Measurements from ENCODE around the gene SNX5. TPM values are rescaled to one million over a fixed set of nuclear protein-coding genes. Genes with fewer than 3 reads are reported as not detected.

SNX5 gene
- total RNA-seq, 1 donor from 2014 or later = 90.7 TPM

- no peak for DNase-seq (ENCODE audit: low spot score)
These were observed 52.1 kb downstream of the SNX5 start for GRCh38 chr20:17916433-17916891.

- no peak for DNase-seq (ENCODE audit: low spot score)
These were observed 53.6 kb downstream of the SNX5 start for GRCh38 chr20:17914957-17915356.

- no peak for DNase-seq (ENCODE audit: low spot score)
These were observed 55.7 kb downstream of the SNX5 start for GRCh38 chr20:17912916-17913315.

- no peak for DNase-seq (ENCODE audit: low spot score)
These were observed 56.7 kb downstream of the SNX5 start for GRCh38 chr20:17911927-17912326.

- DNase-seq (ENCODE audit: low spot score) = no peak
These were observed 57.7 kb downstream of the SNX5 start for GRCh38 chr20:17910828-17911294.

GRCh38 chr20:17909869-17910321 lies 58.7 kb downstream of the SNX5 start:
- DNase-seq (ENCODE audit: low spot score) = no peak

- DNase-seq (ENCODE audit: low spot score) = no peak
These were observed 63.0 kb downstream of the SNX5 start for GRCh38 chr20:17905544-17905943.

- DNase-seq (ENCODE audit: low spot score) = no peak
These were observed 64.6 kb downstream of the SNX5 start for GRCh38 chr20:17904027-17904426.

GRCh38 chr20:17902531-17903083 lies 66.0 kb downstream of the SNX5 start:
- no peak for DNase-seq (ENCODE audit: low spot score)

- no peak for DNase-seq (ENCODE audit: low spot score)
These were observed 66.6 kb downstream of the SNX5 start for GRCh38 chr20:17901971-17902370.

- DNase-seq (ENCODE audit: low spot score) = peak; percentile 84
These were observed 70.0 kb downstream of the SNX5 start for GRCh38 chr20:17898548-17898994.

GRCh38 chr20:17897566-17898307 lies 70.9 kb downstream of the SNX5 start:
- no peak for DNase-seq (ENCODE audit: low spot score)

- DNase-seq (ENCODE audit: low spot score) = no peak
These were observed 71.7 kb downstream of the SNX5 start for GRCh38 chr20:17896771-17897369.

- no peak for DNase-seq (ENCODE audit: low spot score)
These were observed 72.3 kb downstream of the SNX5 start for GRCh38 chr20:17896193-17896723.

GRCh38 chr20:17895641-17896171 lies 72.9 kb downstream of the SNX5 start:
- peak; percentile 65 for DNase-seq (ENCODE audit: low spot score)

- DNase-seq (ENCODE audit: low spot score) = no peak
These were observed 75.1 kb downstream of the SNX5 start for GRCh38 chr20:17893445-17893844.

GRCh38 chr20:17892189-17892938 lies 76.2 kb downstream of the SNX5 start:
- no peak for DNase-seq (ENCODE audit: low spot score)
